ENCODE data around the gene NF1. TPM values are rescaled to one million over a fixed set of nuclear protein-coding genes. Genes with fewer than 3 reads are reported as not detected.
"Not testable (repeated sequence)": the region's sequence is repeated elsewhere in the genome, so short reads cannot be mapped to it uniquely, and the experiment has no call there.

The NF1 gene
- total RNA-seq, 1 experiment from 2014 or later = 30.2 TPM

DNA sequence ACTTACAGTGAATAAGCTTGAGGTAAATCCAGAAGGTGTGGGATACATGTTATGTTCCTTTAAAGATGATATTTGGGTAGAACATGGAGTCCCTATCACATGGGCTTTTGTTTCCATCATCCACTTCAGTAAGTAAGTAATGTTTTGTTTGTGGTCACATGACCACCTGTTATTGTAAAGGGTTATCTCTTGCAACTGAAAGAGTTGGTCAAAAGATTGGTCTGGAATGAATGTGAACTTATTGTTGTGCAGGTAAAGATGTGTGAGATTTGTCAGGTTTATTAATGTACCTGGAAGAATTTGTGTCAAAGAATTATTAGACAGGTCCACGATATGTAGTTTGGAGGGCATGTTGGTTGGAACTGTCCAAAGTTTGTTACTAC, 200.7 kb downstream of the NF1 start:
- no peak for DNase-seq (ENCODE audit: low read depth)

DNA sequence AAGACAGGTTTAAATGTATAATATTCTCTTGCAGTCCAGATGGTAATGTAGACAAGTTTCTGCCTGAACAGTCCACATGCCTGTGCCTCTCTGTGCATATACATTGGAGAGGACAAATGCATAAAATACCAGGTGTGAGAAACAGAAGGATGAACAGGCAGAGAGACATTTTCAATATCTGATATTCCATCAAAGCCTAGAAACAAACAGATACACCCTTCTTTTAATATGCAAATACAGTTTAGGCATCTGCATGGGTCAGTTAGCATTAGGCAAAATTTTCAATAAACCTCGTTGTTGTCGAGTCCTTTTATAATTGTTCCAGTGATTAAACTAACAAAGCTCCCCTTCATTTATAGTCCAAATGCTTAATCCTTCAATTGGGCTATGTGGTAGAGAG, 201.4 kb downstream of the NF1 start:
- no peak for DNase-seq (ENCODE audit: low read depth)

DNA sequence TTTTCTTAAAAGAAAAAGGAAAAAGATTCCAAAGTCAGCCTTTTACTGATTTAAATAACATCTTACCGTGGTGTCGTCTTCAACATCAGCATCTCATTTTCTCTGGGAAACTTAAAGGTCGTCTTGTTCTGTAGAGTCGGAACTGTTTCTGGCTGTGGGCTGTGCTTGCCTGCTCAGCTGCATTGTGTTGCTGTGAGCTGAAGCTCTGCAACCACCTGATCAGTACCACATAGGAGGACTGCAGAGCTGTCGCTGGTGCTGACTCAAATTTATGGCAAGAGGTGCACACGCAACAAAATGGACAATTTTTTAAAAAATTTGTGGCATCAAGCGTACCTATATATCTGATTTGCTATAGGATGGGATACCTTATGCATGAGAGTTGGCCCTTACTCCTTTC, 202.3 kb downstream of the NF1 start, which contains the start of gene OMG:
Gene OMG (minus strand): TSS at position 150 of the 400 bp plus-strand sequence. CDS start 908 bp downstream, outside the sequence.
- DNase-seq (ENCODE audit: low read depth) = no peak

DNA sequence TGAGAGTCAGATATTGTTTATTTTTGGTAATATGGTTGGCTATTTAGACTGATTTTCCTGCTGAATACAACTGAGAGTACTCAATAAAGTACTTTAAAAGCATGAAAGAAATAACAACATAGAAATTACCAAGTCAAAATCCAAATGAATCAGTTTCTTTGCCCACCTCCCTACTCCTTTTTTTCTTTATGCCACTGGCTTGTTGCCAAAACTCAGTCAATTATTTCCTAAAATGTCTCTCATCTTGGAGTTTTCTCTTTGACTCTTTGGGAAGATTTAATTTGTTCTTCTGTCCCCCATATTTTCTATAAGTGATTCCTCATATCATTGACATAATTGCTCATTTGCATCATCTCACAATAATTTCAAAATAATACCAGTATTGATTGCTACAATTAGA, 204.8 kb downstream of the NF1 start:
- no peak for DNase-seq (ENCODE audit: low read depth)

GRCh38 chr17:31307640-31308039, 212.9 kb downstream of the NF1 start:
- no peak for DNase-seq (ENCODE audit: low read depth)

DNA sequence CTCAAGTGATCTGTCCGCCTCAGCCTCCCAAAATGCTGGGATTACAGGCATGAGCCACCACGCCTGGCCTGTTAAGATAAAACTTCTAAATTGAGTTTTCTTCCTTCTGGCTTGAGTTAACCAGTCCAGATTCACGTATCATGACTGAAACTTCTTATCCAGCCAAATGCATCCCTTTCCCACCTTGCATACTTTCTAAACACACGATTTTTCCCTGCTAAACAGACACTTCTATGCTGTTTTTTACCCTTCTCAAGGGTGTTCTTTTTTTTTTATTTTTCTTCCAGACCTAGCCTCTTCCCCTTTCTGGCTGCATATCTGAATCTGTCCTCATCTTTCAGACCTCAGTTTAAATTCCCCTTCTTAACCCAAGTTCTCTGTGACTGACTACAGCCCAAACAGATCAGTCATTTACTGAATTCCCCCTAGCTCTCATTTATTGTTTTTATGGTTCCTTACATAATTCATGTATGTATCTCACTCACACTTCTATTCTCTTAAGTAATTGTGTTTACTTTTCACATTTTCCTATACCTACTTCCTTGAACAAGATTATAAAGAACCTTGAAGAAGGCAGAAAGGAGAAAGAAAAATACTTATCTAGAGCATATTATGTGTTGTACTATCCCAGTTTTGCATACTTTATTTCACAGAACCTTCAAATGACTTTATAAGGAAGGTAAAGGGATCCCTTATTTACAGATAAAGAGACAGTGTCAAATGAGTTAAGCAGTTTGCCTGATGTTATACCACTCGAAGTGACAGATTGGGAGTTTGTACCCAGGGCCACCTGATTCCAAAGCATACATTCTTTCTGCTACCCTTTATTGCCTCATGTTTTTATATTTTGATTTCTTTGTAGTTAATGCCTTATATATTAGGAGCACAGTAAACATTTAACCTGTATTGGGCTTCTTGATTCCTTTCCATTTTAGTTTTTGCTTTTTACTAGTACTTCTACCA, 213.9 kb downstream of the NF1 start:
- no peak for DNase-seq (ENCODE audit: low read depth)

- DNase-seq (ENCODE audit: low read depth) = no peak
Observed at GRCh38 chr17:31309556-31309955, 214.8 kb downstream of the NF1 start.

DNA sequence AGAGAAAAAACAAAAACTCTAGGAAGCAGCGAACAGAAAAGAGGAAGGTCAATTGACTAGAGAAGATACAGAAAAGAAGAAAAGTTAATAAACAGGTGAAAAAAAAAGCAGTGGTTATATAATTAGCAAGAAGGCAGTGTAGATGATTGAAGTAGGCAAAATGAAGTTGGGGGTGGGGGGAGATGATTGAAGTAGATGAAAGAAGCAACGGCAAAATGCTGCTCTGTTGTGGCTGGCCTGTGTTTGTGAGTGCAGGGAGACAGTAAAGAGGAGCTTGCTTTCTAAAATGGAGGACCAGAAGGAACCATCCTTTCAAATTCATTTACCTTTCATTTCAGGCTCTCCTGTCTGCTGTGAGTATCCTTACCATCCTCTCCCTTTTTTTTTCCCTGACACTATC, 215.5 kb downstream of the NF1 start:
- no peak for DNase-seq (ENCODE audit: low read depth)

DNA sequence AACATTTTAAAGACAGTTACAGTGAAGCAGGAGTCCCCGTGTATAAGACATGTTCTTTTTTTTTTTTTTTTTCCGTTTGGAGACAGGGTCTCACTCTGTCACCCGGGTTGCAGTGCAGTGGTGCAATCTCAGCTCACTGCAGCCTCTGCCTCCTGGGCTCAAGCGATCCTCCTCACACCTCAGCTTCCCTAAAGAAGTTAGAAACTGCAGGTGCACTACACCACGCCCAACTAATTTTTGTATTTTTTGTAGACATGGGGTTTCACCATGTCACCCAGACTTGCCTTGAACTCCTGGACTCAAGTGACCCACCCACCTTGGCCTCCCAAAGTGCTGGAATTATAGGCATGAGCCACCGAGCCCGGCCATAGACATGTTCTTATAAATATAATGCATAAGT, 216.1 kb downstream of the NF1 start:
- DNase-seq (ENCODE audit: low read depth) = no peak

GRCh38 chr17:31311526-31311925, 216.7 kb downstream of the NF1 start:
- DNase-seq (ENCODE audit: low read depth) = no peak

- not testable (repeated sequence) for DNase-seq (ENCODE audit: low read depth)
Observed at GRCh38 chr17:31312223-31312622, 217.4 kb downstream of the NF1 start.

DNA sequence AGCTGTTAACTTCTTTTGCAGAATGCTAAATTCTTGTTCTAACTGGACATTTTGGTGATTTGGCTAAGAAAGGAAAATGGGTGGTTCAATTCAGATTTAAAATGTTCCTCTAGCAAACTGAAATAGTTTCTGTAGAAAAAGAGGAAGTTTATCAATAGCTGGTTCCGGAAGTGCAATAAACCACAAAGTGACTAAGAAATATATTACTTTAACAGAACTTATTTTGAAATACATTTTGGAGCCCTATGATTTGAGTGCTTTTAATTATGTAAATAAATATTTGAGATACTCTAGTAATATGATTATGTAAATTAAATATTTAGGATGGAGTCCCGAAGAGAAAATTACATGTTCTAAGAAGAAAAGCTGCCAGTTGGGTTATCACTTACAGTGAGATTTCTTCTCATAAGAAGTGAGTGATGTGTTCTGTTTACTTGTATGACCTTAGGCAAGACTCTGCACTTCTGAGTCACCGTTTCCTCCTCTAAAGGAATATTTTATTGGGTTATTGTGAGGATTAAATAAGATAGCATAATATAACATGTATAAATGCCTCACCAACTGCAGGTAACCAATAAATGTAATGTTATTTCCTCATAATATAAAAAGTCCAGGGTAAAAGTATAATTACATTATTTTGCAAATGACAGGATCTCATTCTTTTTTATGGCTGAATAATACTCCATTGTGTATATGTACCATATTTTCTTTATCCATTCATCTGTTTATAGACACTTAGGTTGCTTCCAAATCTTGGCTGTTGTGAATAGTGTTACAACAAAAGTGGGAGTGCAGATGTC, 219.4 kb downstream of the NF1 start, which contains the start of gene EVI2B:
Gene EVI2B (minus strand): TSS at position 73 of the 800 bp plus-strand sequence. CDS start 8,445 bp downstream, outside the sequence.
- DNase-seq (ENCODE audit: low read depth) = peak; percentile 73

DNA sequence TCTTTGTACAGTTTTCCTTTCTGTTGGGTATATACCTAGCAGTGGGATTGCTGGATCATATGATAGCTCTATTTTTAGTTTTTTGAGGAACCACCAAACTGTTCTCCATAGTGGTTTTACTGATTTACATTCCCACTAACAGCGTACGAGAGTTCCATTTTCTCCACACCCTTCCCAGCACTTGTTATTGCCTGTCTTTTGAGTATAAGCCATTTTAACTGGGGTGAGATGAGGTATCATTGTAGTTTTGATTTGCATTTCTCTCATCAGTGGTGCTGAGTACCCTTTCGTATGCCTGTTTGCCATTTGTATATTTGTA, 220.0 kb downstream of the NF1 start:
- no peak for DNase-seq (ENCODE audit: low read depth)

DNA sequence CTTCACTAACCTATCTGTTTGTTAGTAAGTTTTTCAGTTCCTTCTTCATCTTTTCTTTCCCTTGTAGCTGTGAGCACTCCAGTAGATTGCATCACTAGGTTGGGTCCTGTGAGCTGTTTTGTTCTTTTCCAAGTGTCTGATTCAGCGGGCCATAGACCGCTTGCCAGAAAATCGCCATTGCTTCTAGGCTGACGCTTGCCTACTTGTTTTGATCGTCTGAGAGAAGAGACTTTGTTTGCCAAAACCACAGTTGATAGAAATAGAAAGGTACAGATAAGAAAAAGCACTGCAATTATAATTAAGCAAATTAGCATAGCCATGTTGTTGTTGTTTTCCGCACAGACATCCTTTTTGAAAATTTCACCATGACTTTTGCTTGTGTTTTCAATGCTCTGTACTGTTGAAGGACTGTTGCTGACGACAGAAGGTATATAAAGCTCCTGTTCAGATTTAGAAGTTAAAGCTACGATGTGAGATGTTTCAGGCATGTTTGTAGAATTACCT, 223.6 kb downstream of the NF1 start:
- DNase-seq (ENCODE audit: low read depth) = peak; percentile 80

GRCh38 chr17:31318851-31319661, 224.3 kb downstream of the NF1 start:
- no peak for DNase-seq (ENCODE audit: low read depth)

- no peak for DNase-seq (ENCODE audit: low read depth)
Observed at GRCh38 chr17:31320241-31320640, 225.5 kb downstream of the NF1 start.

- peak; percentile 43 for DNase-seq (ENCODE audit: low read depth)
Observed at GRCh38 chr17:31320791-31321190, 226.0 kb downstream of the NF1 start.

GRCh38 chr17:31321481-31321880, 226.7 kb downstream of the NF1 start, which contains the start of gene EVI2A:
TSS of gene EVI2A (minus strand) at chr17:31321622. CDS start at chr17:31319013, 2,609 bp downstream.
- peak; percentile 89 for DNase-seq (ENCODE audit: low read depth)

DNA sequence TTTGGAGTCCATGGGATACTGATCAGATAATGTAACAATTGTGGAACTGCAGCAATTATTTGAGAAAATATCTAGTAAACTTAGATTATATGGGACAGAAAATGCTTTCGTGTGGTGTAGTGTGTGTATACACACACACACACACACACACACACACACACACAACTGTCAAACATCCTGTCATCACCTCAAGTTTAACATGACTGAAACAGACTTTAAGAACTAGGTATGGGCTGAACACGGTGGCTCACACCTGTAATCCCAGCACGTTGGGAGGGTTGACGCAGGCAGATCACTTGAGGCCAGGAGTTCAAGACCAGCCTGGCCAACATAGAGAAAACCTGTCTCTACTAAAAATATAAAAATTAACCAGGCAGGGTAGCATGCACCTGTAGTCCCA, 227.2 kb downstream of the NF1 start:
- DNase-seq (ENCODE audit: low read depth) = no peak

GRCh38 chr17:31323551-31323950, 228.8 kb downstream of the NF1 start:
- no peak for DNase-seq (ENCODE audit: low read depth)

- peak; percentile 85 for DNase-seq (ENCODE audit: low read depth)
Observed at GRCh38 chr17:31327534-31328159, 232.9 kb downstream of the NF1 start.

Measured in RPMI7951 (cell line).